Osteocyte (in vitro differentiated cells): ENCODE results near the gene BARX2. TPM values are rescaled to one million over a fixed set of nuclear protein-coding genes. Genes with fewer than 3 reads are reported as not detected.
"Not testable (repeated sequence)": the region's sequence is repeated elsewhere in the genome, so short reads cannot be mapped to it uniquely, and the experiment has no call there.

Source experiments
- DNase-seq: peaks from one replicate; pipeline ENCODE4 v3.0.0; 2021; ENCODE audit warnings: mixed read lengths; ENCODE audit not compliant: unreplicated experiment; ENCODE audit errors: extremely low spot score
- H3K27ac Mint-ChIP-seq: one replicate; pipeline ENCODE4 v1.8.0; 2021; ENCODE audit warnings: mild to moderate bottlenecking, mixed read lengths; ENCODE audit not compliant: unreplicated experiment
- H3K27me3 Mint-ChIP-seq: one replicate; pipeline ENCODE4 v1.8.0; 2021; ENCODE audit warnings: mixed read lengths; ENCODE audit not compliant: unreplicated experiment
- H3K36me3 Mint-ChIP-seq: one replicate; pipeline ENCODE4 v1.8.0; 2021; ENCODE audit warnings: mixed read lengths; ENCODE audit not compliant: unreplicated experiment
- H3K4me1 Mint-ChIP-seq: one replicate; pipeline ENCODE4 v1.8.0; 2021; ENCODE audit warnings: mixed read lengths; ENCODE audit not compliant: unreplicated experiment
- H3K4me3 Mint-ChIP-seq: one replicate; pipeline ENCODE4 v1.8.0; 2021; ENCODE audit warnings: mild to moderate bottlenecking, moderate library complexity, mixed read lengths; ENCODE audit not compliant: unreplicated experiment
- H3K9me3 Mint-ChIP-seq: one replicate; pipeline ENCODE4 v1.8.0; 2021; ENCODE audit warnings: mixed read lengths; ENCODE audit not compliant: unreplicated experiment
- total RNA-seq: library from RNA; stranded (reverse); gene quantifications from 2 replicates; pipeline ENCODE4 v1.2.1, GENCODE V29; 2021
- TF ChIP-seq, protein P1 (sequence below): fragments of 200-600 bp; sonication (generic); IDR thresholded peaks from 2 replicates; pipeline ENCODE4 v1.5.0; 2021; ENCODE audit warnings: antibody characterized with exemption, mild to moderate bottlenecking, moderate library complexity

BARX2 gene
- total RNA-seq, 1 donor from 2014 or later: not detected

DNA sequence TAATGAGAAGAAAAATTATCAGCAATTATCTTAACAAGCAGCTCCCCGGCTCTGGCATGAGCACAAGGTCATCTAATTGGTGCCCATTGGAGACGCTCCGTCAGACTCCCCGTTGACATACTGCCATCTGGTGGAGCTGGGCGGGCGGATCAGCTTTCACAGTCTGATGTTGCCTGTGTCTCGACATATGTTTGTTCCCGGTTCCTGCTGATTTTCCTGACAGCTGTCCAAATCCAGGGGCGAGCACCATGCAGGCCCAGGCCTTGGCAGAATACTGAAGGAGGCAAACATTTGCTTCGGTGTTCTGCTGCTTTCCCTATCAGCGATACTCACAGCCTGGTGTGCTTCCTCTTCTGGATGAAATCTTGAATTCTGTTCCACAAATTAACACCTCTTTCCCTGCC, 43.8 kb upstream of the BARX2 start:
- peaks cover 6% of the 10 kb centered on the region for H3K4me1 Mint-ChIP-seq
- H3K36me3 Mint-ChIP-seq: no peaks in the 10 kb centered on the region
- no peak overlapping the region for H3K27ac Mint-ChIP-seq
- H3K27me3 Mint-ChIP-seq: no peaks in the 10 kb centered on the region
- H3K9me3 Mint-ChIP-seq: no peaks in the 10 kb centered on the region
- TF ChIP-seq, protein P1, sequence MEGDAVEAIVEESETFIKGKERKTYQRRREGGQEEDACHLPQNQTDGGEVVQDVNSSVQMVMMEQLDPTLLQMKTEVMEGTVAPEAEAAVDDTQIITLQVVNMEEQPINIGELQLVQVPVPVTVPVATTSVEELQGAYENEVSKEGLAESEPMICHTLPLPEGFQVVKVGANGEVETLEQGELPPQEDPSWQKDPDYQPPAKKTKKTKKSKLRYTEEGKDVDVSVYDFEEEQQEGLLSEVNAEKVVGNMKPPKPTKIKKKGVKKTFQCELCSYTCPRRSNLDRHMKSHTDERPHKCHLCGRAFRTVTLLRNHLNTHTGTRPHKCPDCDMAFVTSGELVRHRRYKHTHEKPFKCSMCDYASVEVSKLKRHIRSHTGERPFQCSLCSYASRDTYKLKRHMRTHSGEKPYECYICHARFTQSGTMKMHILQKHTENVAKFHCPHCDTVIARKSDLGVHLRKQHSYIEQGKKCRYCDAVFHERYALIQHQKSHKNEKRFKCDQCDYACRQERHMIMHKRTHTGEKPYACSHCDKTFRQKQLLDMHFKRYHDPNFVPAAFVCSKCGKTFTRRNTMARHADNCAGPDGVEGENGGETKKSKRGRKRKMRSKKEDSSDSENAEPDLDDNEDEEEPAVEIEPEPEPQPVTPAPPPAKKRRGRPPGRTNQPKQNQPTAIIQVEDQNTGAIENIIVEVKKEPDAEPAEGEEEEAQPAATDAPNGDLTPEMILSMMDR: peak; percentile 98
- H3K4me3 Mint-ChIP-seq: no peak overlapping the region
- DNase-seq: peak; percentile 89

DNA sequence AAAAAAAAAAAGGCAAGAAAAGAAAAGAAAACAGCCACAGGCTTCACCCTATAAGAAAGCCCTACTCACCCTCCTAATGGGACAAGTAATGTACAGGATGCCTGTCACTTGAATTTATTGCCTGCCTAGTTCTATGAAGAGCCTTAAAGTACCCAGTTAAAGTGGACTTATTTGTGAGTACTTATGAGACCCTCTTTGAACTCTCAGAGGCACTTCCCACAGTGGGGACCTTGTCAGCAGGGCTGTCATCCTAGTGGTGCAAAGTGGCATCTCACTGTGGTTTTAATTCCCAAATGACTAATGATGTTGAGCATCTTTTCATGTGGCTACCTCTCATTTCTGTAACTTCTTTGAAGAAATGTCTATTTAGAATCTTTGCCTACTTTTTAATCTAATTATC, 41.8 kb upstream of the BARX2 start:
- H3K4me3 Mint-ChIP-seq: no peak overlapping the region
- no peaks in the 10 kb centered on the region for H3K9me3 Mint-ChIP-seq
- H3K36me3 Mint-ChIP-seq: no peaks in the 10 kb centered on the region
- no peak for DNase-seq
- TF ChIP-seq, protein P1: no peak
- H3K27ac Mint-ChIP-seq: no peak overlapping the region
- H3K4me1 Mint-ChIP-seq: peaks cover 6% of the 10 kb centered on the region
- H3K27me3 Mint-ChIP-seq: peaks cover 2% of the 10 kb centered on the region

DNA sequence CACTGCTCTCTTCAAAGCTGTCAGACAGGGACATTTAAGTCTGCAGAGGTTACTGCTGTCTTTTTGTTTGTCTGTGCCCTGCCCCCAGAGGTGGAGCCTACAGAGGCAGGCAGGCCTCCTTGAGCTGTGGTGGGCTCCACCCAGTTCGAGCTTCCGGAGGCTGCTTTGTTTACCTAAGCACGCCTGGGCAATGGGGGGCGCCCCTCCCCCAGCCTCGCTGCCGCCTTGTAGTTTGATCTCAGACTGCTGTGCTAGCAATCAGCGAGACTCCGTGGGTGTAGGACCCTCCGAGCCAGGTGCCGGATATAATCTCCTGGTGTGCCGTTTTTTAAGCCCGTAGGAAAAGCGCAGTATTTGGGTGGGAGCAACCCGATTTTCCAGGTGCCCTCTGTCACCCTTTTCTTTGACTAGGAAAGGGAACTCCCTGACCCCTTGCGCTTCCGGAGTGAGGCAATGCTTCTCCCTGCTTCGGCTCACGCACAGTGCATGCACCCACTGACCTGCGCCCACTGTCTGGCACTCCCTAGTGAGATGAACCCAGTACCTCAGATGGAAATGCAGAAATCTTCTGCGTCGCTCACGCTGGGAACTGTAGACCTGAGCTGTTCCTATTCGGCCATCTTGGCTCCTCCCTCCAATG, 31.2 kb upstream of the BARX2 start:
- H3K27me3 Mint-ChIP-seq, H3K4me1 Mint-ChIP-seq, DNase-seq, H3K36me3 Mint-ChIP-seq, H3K9me3 Mint-ChIP-seq, H3K27ac Mint-ChIP-seq: not testable (repeated sequence)
- H3K4me3 Mint-ChIP-seq: peak overlapping the region; percentile 22

DNA sequence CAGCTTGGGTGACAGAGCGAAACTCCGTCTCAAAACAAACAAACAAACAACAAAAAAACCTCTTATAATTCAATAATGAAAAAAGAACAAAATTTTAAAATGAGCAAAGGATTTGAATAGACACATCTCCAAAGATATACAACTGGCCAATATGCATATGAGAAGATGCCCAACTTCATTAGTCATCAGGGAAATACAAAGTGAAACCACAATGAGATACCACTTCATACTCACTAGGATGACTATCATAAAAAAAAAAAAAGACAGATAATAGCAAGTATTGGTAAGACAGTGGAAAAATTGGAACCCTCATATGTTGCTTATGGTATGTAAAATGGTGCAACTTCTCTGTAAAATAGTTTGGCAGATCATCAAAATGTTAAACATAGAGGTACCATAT, 28.7 kb upstream of the BARX2 start:
- Mint-ChIP-seq H3K4me1 (peaks cover 2% of the 10 kb centered on the region), H3K27me3 (peaks cover 26% of the 10 kb centered on the region), H3K27ac (no peak overlapping the region), H3K36me3 (no peaks in the 10 kb centered on the region), H3K4me3 (no peak overlapping the region), H3K9me3 (no peaks in the 10 kb centered on the region)
- TF ChIP-seq, protein P1: no peak
- no peak for DNase-seq

DNA sequence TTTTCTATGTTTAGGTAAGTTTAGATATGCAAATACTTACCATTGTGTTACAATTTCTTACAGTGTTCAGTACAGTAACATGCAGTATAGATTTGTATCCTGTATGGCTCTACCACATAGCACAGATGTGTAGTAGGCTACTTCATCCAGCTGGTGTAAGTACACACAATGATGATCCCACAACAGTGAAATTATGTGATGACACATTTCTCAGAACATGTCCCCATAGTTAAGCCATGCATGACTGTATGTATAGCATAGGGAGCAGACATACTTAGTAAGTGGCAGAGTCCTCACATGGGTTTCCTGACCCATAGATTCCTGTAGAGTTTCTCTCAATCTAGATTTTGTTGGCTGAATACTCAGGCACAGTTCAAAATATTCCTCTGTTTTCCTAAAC, 26.8 kb upstream of the BARX2 start:
- DNase-seq: no peak
- TF ChIP-seq, protein P1: no peak
- no peak overlapping the region for H3K27ac Mint-ChIP-seq

More for the DNA sequence above, 26.8 kb upstream of the BARX2 start:
- no peaks in the 10 kb centered on the region for H3K36me3 Mint-ChIP-seq
- peaks cover 2% of the 10 kb centered on the region for H3K4me1 Mint-ChIP-seq
- peaks cover 42% of the 10 kb centered on the region for H3K27me3 Mint-ChIP-seq
- H3K9me3 Mint-ChIP-seq: no peaks in the 10 kb centered on the region
- no peak overlapping the region for H3K4me3 Mint-ChIP-seq
